ENCODE measurements around the gene ADARB1. TPM values are rescaled to one million over a fixed set of nuclear protein-coding genes. Genes with fewer than 3 reads are reported as not detected.

ADARB1 gene
- total RNA-seq: 79.0 TPM

GRCh38 chr21:45074048-45074817 is at the start of gene ADARB1:
ADARB1 (plus strand) TSS chr21:45074580; CDS start chr21:45171657, 97,077 bp downstream.

Other genes with a start within 250 kb of the ADARB1 start
- gene PTTG1IP, start 200.9 kb upstream of the ADARB1 start, total RNA-seq: 172 TPM
- 24.1 TPM for gene ITGB2, start 153.7 kb upstream of the ADARB1 start, total RNA-seq
- 13.9 TPM for gene SLX9, start 134.6 kb upstream of the ADARB1 start, total RNA-seq
- 79.6 TPM for gene POFUT2, start 213.3 kb downstream of the ADARB1 start, total RNA-seq